Hepatocyte (in vitro differentiated cells): ENCODE data around the gene CHST8.
"Not testable (repeated sequence)": the region's sequence is repeated elsewhere in the genome, so short reads cannot be mapped to it uniquely, and the experiment has no call there.

Experiments
- EZH2 ChIP-seq: fragments of 200-600 bp; sonication (generic); IDR thresholded peaks from 2 replicates; pipeline ENCODE4 v1.6.1; 2016; ENCODE audit warnings: antibody characterized with exemption, mild to moderate bottlenecking, borderline replicate concordance
- EZH2phosphoT487 ChIP-seq: fragments of 200-600 bp; sonication (generic); IDR thresholded peaks from one replicate; pipeline ENCODE4 v1.6.1; 2018; ENCODE audit warnings: antibody characterized with exemption, mild to moderate bottlenecking, low read depth, moderate library complexity; ENCODE audit not compliant: unreplicated experiment, severe bottlenecking
- TF ChIP-seq, protein P1 (sequence below): fragments of 200-600 bp; sonication (generic); IDR thresholded peaks from 2 replicates; pipeline ENCODE4 v1.5.1; 2016; ENCODE audit warnings: antibody characterized with exemption, mild to moderate bottlenecking; ENCODE audit not compliant: poor library complexity

DNA sequence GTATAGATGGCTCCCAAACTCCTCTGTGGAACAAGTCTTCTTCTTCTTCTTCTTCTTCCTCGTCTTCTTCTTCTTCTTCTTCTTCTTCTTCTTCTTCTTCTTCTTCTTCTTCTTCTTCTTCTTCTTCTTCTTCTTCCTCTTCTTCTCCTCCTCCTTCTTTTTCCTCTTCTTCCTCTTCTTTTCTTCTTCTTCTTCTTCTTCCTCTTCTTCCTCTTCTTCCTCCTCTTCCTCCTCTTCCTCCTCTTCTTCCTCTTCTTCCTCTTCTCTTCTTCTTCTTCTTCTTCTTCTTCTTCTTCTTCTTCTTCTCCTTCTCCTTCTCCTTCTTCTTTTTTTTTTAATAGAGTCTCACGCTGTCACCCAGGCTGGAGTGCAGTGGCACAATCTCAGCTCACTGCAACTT, 3.4 kb upstream of the CHST8 start:
- TF ChIP-seq, protein P1, sequence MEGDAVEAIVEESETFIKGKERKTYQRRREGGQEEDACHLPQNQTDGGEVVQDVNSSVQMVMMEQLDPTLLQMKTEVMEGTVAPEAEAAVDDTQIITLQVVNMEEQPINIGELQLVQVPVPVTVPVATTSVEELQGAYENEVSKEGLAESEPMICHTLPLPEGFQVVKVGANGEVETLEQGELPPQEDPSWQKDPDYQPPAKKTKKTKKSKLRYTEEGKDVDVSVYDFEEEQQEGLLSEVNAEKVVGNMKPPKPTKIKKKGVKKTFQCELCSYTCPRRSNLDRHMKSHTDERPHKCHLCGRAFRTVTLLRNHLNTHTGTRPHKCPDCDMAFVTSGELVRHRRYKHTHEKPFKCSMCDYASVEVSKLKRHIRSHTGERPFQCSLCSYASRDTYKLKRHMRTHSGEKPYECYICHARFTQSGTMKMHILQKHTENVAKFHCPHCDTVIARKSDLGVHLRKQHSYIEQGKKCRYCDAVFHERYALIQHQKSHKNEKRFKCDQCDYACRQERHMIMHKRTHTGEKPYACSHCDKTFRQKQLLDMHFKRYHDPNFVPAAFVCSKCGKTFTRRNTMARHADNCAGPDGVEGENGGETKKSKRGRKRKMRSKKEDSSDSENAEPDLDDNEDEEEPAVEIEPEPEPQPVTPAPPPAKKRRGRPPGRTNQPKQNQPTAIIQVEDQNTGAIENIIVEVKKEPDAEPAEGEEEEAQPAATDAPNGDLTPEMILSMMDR = not testable (repeated sequence)
- TF ChIP-seq EZH2, EZH2phosphoT487: not testable (repeated sequence)
